Kasumi-1 (cell line): Measurements from ENCODE around the gene OGDHL.
"Not testable (repeated sequence)": the region's sequence is repeated elsewhere in the genome, so short reads cannot be mapped to it uniquely, and the experiment has no call there.

Source experiments
- DNase-seq, 2 experiments: peaks; one replicate each; lab custom pipeline; 2025; lab: John Stamatoyannopoulos, UW

The OGDHL gene

GRCh38 chr10:49739426-49739825 is 22.7 kb downstream of the OGDHL start:
- DNase-seq: no peak

- no peak for DNase-seq
These were observed 23.3 kb downstream of the OGDHL start for GRCh38 chr10:49738616-49739360.

GRCh38 chr10:49737474-49738201 is 24.5 kb downstream of the OGDHL start:
- DNase-seq: no peak

GRCh38 chr10:49736564-49737113 is 25.5 kb downstream of the OGDHL start:
- DNase-seq: no peak

- DNase-seq: no peak
These were observed 26.1 kb downstream of the OGDHL start for GRCh38 chr10:49735848-49736563.

GRCh38 chr10:49735161-49735560 is 27.0 kb downstream of the OGDHL start:
- no peak for DNase-seq

- no peak for DNase-seq
These were observed 27.4 kb downstream of the OGDHL start for GRCh38 chr10:49734676-49735075.

- no peak for DNase-seq
These were observed 28.3 kb downstream of the OGDHL start for GRCh38 chr10:49733866-49734265.

GRCh38 chr10:49726593-49726992 is 35.5 kb downstream of the OGDHL start:
- DNase-seq: no peak

GRCh38 chr10:49715157-49715556 is 47.0 kb downstream of the OGDHL start:
- DNase-seq: not testable (repeated sequence)

- DNase-seq: no peak
These were observed 48.9 kb downstream of the OGDHL start for GRCh38 chr10:49713266-49713665.

GRCh38 chr10:49711481-49711880 is 50.6 kb downstream of the OGDHL start:
- DNase-seq: no peak

GRCh38 chr10:49710966-49711365 is 51.2 kb downstream of the OGDHL start:
- DNase-seq: no peak

GRCh38 chr10:49709934-49710333 is 52.2 kb downstream of the OGDHL start:
- DNase-seq: no peak

GRCh38 chr10:49707585-49707984 is 54.5 kb downstream of the OGDHL start:
- DNase-seq: no peak

GRCh38 chr10:49700997-49701396 is 61.1 kb downstream of the OGDHL start:
- no peak for DNase-seq

- no peak for DNase-seq
These were observed 61.9 kb downstream of the OGDHL start for GRCh38 chr10:49700211-49700610.

GRCh38 chr10:49698679-49699078 is 63.4 kb downstream of the OGDHL start:
- no peak for DNase-seq

GRCh38 chr10:49696311-49696710 is 65.8 kb downstream of the OGDHL start:
- DNase-seq: no peak

- DNase-seq: no peak
These were observed 67.7 kb downstream of the OGDHL start for GRCh38 chr10:49694466-49694865.

- no peak for DNase-seq
These were observed 70.5 kb downstream of the OGDHL start for GRCh38 chr10:49691588-49691987.

- no peak for DNase-seq
These were observed 71.3 kb downstream of the OGDHL start for GRCh38 chr10:49690698-49691356.
